IMR-90 (cell line): ENCODE results near the gene TMEM239. TPM values are rescaled to one million over a fixed set of nuclear protein-coding genes. Genes with fewer than 3 reads are reported as not detected.

Source experiments
- ATAC-seq: fragments of 200-7000 bp; cut with Tn5 transposase; 2 replicates; pipeline ENCODE4 v1.9.1; 2020; ENCODE audit warnings: low read depth, mild to moderate bottlenecking, moderate library complexity
- BruUV-seq: library from RNA; stranded (reverse); fragments of 400-500 nt; replicated peaks from 2 replicates; lab custom pipeline; 2021; lab: Mats Ljungman, UMichigan
- CTCF ChIA-PET: fragments of 300-600 bp; formaldehyde crosslinking; extraction: SDS; loops from one replicate; lab custom pipeline; 2021; ENCODE audit warnings: antibody characterized with exemption; lab: Yijun Ruan, JAX
- POLR2A ChIA-PET: fragments of 300-600 bp; sonication (Branson Sonifier 250); formaldehyde crosslinking; loops from one replicate; lab custom pipeline; 2022; ENCODE audit warnings: antibody characterized with exemption; ENCODE audit not compliant: unreplicated experiment; lab: Charles Lee
- DNase-seq: peaks from one replicate; pipeline ENCODE4 v3.0.0; 2013
- H2AFZ ChIP-seq: replicated peaks from 2 replicates; pipeline ENCODE3; 2013; ENCODE audit warnings: low read length, mild to moderate bottlenecking; ENCODE audit not compliant: poor library complexity
- H2AK5ac ChIP-seq: 2 replicates; pipeline ENCODE4 v1.6.1; 2013; ENCODE audit warnings: low read depth, low read length, inconsistent platforms
- H2AK9ac ChIP-seq: replicated peaks from 2 replicates; pipeline ENCODE3; 2013; ENCODE audit warnings: mild to moderate bottlenecking, low read depth, low read length, moderate library complexity; ENCODE audit not compliant: poor library complexity
- H2BK120ac ChIP-seq: 2 replicates; pipeline ENCODE4 v1.6.1; 2013; ENCODE audit warnings: low read depth, low read length, inconsistent platforms
- H2BK15ac ChIP-seq: 3 replicates; pipeline ENCODE4 v1.6.1; 2013; ENCODE audit warnings: low read depth, low read length, inconsistent platforms
- H2BK20ac ChIP-seq: 2 replicates; pipeline ENCODE4 v1.6.1; 2013; ENCODE audit warnings: low read depth, mild to moderate bottlenecking, inconsistent platforms, low read length, moderate library complexity
- H2BK5ac ChIP-seq: 2 replicates; pipeline ENCODE4 v1.6.1; 2013; ENCODE audit warnings: mild to moderate bottlenecking, low read depth, low read length, inconsistent platforms; ENCODE audit not compliant: poor library complexity, severe bottlenecking
- H3K14ac ChIP-seq: replicated peaks from 2 replicates; pipeline ENCODE4 v1.6.1; 2013; ENCODE audit warnings: low read depth, low read length, inconsistent platforms
- H3K18ac ChIP-seq: 2 replicates; pipeline ENCODE4 v1.6.1; 2013; ENCODE audit warnings: low read depth, low read length, control low read depth
- H3K23ac ChIP-seq: 2 replicates; pipeline ENCODE4 v1.6.1; 2013; ENCODE audit warnings: low read depth, low read length, inconsistent platforms
- H3K27ac ChIP-seq: 2 replicates; pipeline ENCODE4 v1.5.1; 2013; ENCODE audit warnings: mild to moderate bottlenecking, control low read depth, low read length; ENCODE audit not compliant: insufficient read depth
- H3K27me3 ChIP-seq: 2 replicates; pipeline ENCODE4 v1.6.1; 2013; ENCODE audit warnings: low read length; ENCODE audit not compliant: control insufficient read depth, insufficient read depth
- H3K36me3 ChIP-seq: 2 replicates; pipeline ENCODE4 v1.6.1; 2013; ENCODE audit warnings: low read length, mixed read lengths; ENCODE audit not compliant: control insufficient read depth, insufficient read depth
- H3K4ac ChIP-seq: 2 replicates; pipeline ENCODE4 v1.6.1; 2013; ENCODE audit warnings: low read depth, low read length, inconsistent platforms
- H3K4me1 ChIP-seq: 2 replicates; pipeline ENCODE4 v1.6.1; 2013; ENCODE audit warnings: low read length, mixed read lengths; ENCODE audit not compliant: control insufficient read depth, insufficient read depth
- H3K4me2 ChIP-seq: 2 replicates; pipeline ENCODE4 v1.6.1; 2013; ENCODE audit warnings: low read depth, mild to moderate bottlenecking, control low read depth, low read length, moderate library complexity
- H3K4me3 ChIP-seq: 2 replicates; pipeline ENCODE4 v1.5.1; 2013; ENCODE audit warnings: low read depth, mild to moderate bottlenecking, control low read depth, low read length, moderate library complexity; ENCODE audit not compliant: insufficient read depth
- H3K56ac ChIP-seq: 2 replicates; pipeline ENCODE4 v1.6.1; 2013; ENCODE audit warnings: low read length, inconsistent platforms; ENCODE audit not compliant: insufficient read depth; ENCODE audit errors: extremely low read depth
- H3K79me1 ChIP-seq, 2 experiments: 2 replicates each; pipeline ENCODE4 v1.6.1; 2013; ENCODE audit warnings: low read length in 2 of 2, inconsistent platforms in 1 of 2, low read depth in 1 of 2
- H3K9ac ChIP-seq: 2 replicates; pipeline ENCODE4 v1.6.1; 2013; ENCODE audit warnings: low read depth, low read length, control low read depth
- H3K9me1 ChIP-seq: 2 replicates; pipeline ENCODE4 v1.6.1; 2013; ENCODE audit warnings: low read length, inconsistent platforms; ENCODE audit not compliant: insufficient read depth
- H3K9me3 ChIP-seq: 2 replicates; pipeline ENCODE4 v1.6.1; 2013; ENCODE audit warnings: low read length; ENCODE audit not compliant: control insufficient read depth, insufficient read depth
- H4K20me1 ChIP-seq: 2 replicates; pipeline ENCODE4 v1.6.1; 2013; ENCODE audit warnings: low read length, inconsistent platforms; ENCODE audit not compliant: insufficient read depth
- H4K5ac ChIP-seq: 2 replicates; pipeline ENCODE4 v1.6.1; 2013; ENCODE audit warnings: mild to moderate bottlenecking, low read depth, low read length, control low read depth
- H4K8ac ChIP-seq, 2 experiments: 2 replicates each; pipeline ENCODE4 v1.6.1; 2013; ENCODE audit warnings: low read depth in 2 of 2, low read length in 2 of 2, control low read depth in 1 of 2, inconsistent platforms in 1 of 2
- H4K91ac ChIP-seq: 2 replicates; pipeline ENCODE4 v1.6.1; 2013; ENCODE audit warnings: low read depth, low read length, inconsistent platforms; ENCODE audit not compliant: insufficient read depth
- BHLHE40 ChIP-seq: fragments of 150-350 bp; IDR thresholded peaks from 2 replicates; pipeline ENCODE4 v1.6.1; 2016; ENCODE audit warnings: mild to moderate bottlenecking, low read depth, low read length
- CEBPB ChIP-seq: IDR thresholded peaks from 2 replicates; pipeline ENCODE4 v1.6.1; 2012; ENCODE audit warnings: low read depth, low read length, improper control_type of control experiment
- CTCF ChIP-seq: conservative IDR thresholded peaks from 2 replicates; pipeline ENCODE4 v1.5.1; 2012; ENCODE audit warnings: mild to moderate bottlenecking, low read depth, low read length, improper control_type of control experiment
- ELK1 ChIP-seq: fragments of 150-350 bp; IDR thresholded peaks from 2 replicates; pipeline ENCODE4 v1.6.1; 2016; ENCODE audit warnings: low read depth, mild to moderate bottlenecking, low read length, moderate library complexity, borderline replicate concordance
- MAZ ChIP-seq: IDR thresholded peaks from 2 replicates; pipeline ENCODE4 v1.6.1; 2012; ENCODE audit warnings: low read depth, mild to moderate bottlenecking, low read length, improper control_type of control experiment, moderate library complexity, borderline replicate concordance
- NFE2L2 ChIP-seq: fragments of 150-350 bp; IDR thresholded peaks from 2 replicates; pipeline ENCODE4 v1.6.1; 2016; ENCODE audit warnings: low read depth, mild to moderate bottlenecking, low read length
- RAD21 ChIP-seq: IDR thresholded peaks from 2 replicates; pipeline ENCODE4 v1.6.1; 2012; ENCODE audit warnings: low read length, improper control_type of control experiment
- RFX5 ChIP-seq: IDR thresholded peaks from 2 replicates; pipeline ENCODE4 v1.8.0; 2012; ENCODE audit warnings: low read depth, mild to moderate bottlenecking, low read length, moderate library complexity
- SMC3 ChIP-seq: fragments of 150-350 bp; IDR thresholded peaks from 2 replicates; pipeline ENCODE4 v1.6.1; 2016; ENCODE audit warnings: low read depth, mild to moderate bottlenecking, antibody characterized with exemption, low read length, moderate library complexity
- WGBS, 2 experiments: methylation state at CpG; one replicate each; pipeline versions ENCODE4 v1.1.5 to v1.1.7; 2013; ENCODE audit warnings: missing lambda C conversion rate in 2 of 2; ENCODE audit not compliant: insufficient read length in 1 of 2; ENCODE audit errors: extremely low coverage in 2 of 2; 5-methylcytosine and 5-hydroxymethylcytosine counted together
- dilution Hi-C: fragments of 300-500 bp; cut with HindIII; formaldehyde crosslinking; loops from one replicate; pipeline ENCODE4 v1.14.3; 2018; ENCODE audit warnings: low sequenced_read_pairs; ENCODE audit not compliant: unreplicated experiment
- in situ Hi-C: fragments of 300-500 bp; cut with MboI; formaldehyde crosslinking; loops from 3 replicates; pipeline ENCODE4 v1.14.3; 2019; ENCODE audit warnings: low sequenced_read_pairs, inconsistent platforms, mixed read lengths
- intact Hi-C: fragments of 100-400 bp; cut with micrococcal nuclease; formaldehyde crosslinking; loops from 2 replicates; pipeline ENCODE4 v1.10.0; 2022
- polyA plus RNA-seq, 3 experiments: library from polyadenylated mRNA; depleted of rRNA; stranded (reverse); fragments of >200 nt; gene quantifications; 2 replicates each; pipeline ENCODE4 v1.2.3, GENCODE V29; 2012; ENCODE audit warnings: low replicate concordance in 1 of 3
- total RNA-seq: library from RNA; depleted of rRNA; stranded (reverse); fragments of >200 nt; gene quantifications from 2 replicates; pipeline ENCODE4 v1.2.3, GENCODE V29; 2012

The TMEM239 gene
- total and polyA plus RNA-seq, 2 of the 4 experiments (the other 2 are of a cell fraction) = 0.32 TPM; not detected in 1

- BruUV-seq = no TSS peak
- peak overlapping the region; percentile 80 for H2BK120ac ChIP-seq
- no peak overlapping the region for H3K9ac ChIP-seq
- no peak for DNase-seq
- H3K4me2 ChIP-seq = no peak overlapping the region
- H3K56ac ChIP-seq = no peak overlapping the region
- no peaks in the 10 kb centered on the region for H4K20me1 ChIP-seq
- no peak overlapping the region for H3K4me3 ChIP-seq
- peaks cover 38% of the 10 kb centered on the region for H3K4me1 ChIP-seq
- ChIA-PET CTCF (no interaction called here), POLR2A (no interaction called here)
- H3K79me1 ChIP-seq = 0 out of 4 replicates have a peak, but pooled peaks cover 0 to 5% of the 10 kb centered on the region in 2 experiments
- dilution Hi-C loops = no loop called here
- in situ Hi-C loops = loop anchor here (25.0 kb wide), 1 partner anchor 706 kb away; the partner anchor contains the start of gene STK35
- no peak overlapping the region; the same call in 1 of the 2 replicates for H4K5ac ChIP-seq
- H4K8ac ChIP-seq = no peak overlapping the region
- H2AK9ac ChIP-seq = peak overlapping the region; percentile 62
- H3K4ac ChIP-seq = peak overlapping the region; percentile 63
- H3K14ac ChIP-seq = 0 out of 2 replicates have a peak overlapping the region, but pooled peaks have one; percentile 8
- no peaks in the 10 kb centered on the region for H3K36me3 ChIP-seq
- no peak overlapping the region; the same call in 1 of the 2 replicates for H3K18ac ChIP-seq
- H3K9me1 ChIP-seq = peaks cover 28% of the 10 kb centered on the region
- no peak overlapping the region for H3K23ac ChIP-seq
- no peak overlapping the region for H2AFZ ChIP-seq
- peak overlapping the region; percentile 32 for H2BK20ac ChIP-seq
- H3K27me3 ChIP-seq = no peaks in the 10 kb centered on the region
- peak overlapping the region; percentile 86; the same call in 2 of the 3 replicates for H2BK15ac ChIP-seq
- no peak overlapping the region for H2BK5ac ChIP-seq
- H3K27ac ChIP-seq = no peak overlapping the region
- no peak for ATAC-seq
- peak overlapping the region; percentile 81; the same call in 1 of the 2 replicates for H4K91ac ChIP-seq
- TF ChIP-seq SMC3 (no peak), BHLHE40 (no peak), NFE2L2 (no peak), CTCF (no peak), RFX5 (no peak), ELK1 (no peak), MAZ (no peak), RAD21 (no peak), CEBPB (no peak)
- no peaks in the 10 kb centered on the region for H3K9me3 ChIP-seq
- peak overlapping the region; percentile 92; the same call in 1 of the 2 replicates for H2AK5ac ChIP-seq
- intact Hi-C loops = no loop called here
- 69% methylated on average over 3 of the region's 7 CpGs; no CpG with 5 or more reads in 1 of the 2 experiments for WGBS, 2 experiments
These were observed 1.9 kb downstream of the TMEM239 start for GRCh38 chr20:2817891-2818595.
